Kidney glomerular epithelial cell (primary cell): ENCODE measurements around the gene NRXN3.

Experiments used
- DNase-seq: peaks from one replicate; lab custom pipeline; 2025; lab: John Stamatoyannopoulos, UW

The NRXN3 gene

GRCh38 chr14:78319887-78320635, 149.9 kb downstream of the NRXN3 start:
- DNase-seq = no peak

GRCh38 chr14:78324353-78324752, 154.2 kb downstream of the NRXN3 start:
- no peak for DNase-seq

GRCh38 chr14:78325911-78326310, 155.7 kb downstream of the NRXN3 start:
- DNase-seq = no peak

- DNase-seq = no peak
Measured at GRCh38 chr14:78327426-78328221, 157.5 kb downstream of the NRXN3 start.

GRCh38 chr14:78329371-78329770, 159.2 kb downstream of the NRXN3 start:
- DNase-seq = no peak

- DNase-seq = no peak
Measured at GRCh38 chr14:78335531-78335930, 165.4 kb downstream of the NRXN3 start.

- no peak for DNase-seq
Measured at GRCh38 chr14:78340250-78340649, 170.1 kb downstream of the NRXN3 start.

GRCh38 chr14:78341827-78342389, 171.7 kb downstream of the NRXN3 start:
- no peak for DNase-seq

- DNase-seq = no peak
Measured at GRCh38 chr14:78342879-78343278, 172.7 kb downstream of the NRXN3 start.

- DNase-seq = no peak
Measured at GRCh38 chr14:78344290-78344689, 174.1 kb downstream of the NRXN3 start.

- no peak for DNase-seq
Measured at GRCh38 chr14:78345131-78345744, 175.1 kb downstream of the NRXN3 start.

- DNase-seq = no peak
Measured at GRCh38 chr14:78346747-78347146, 176.6 kb downstream of the NRXN3 start.

GRCh38 chr14:78355109-78355508, 184.9 kb downstream of the NRXN3 start:
- no peak for DNase-seq

- DNase-seq = no peak
Measured at GRCh38 chr14:78356391-78356790, 186.2 kb downstream of the NRXN3 start.

- no peak for DNase-seq
Measured at GRCh38 chr14:78358591-78358990, 188.4 kb downstream of the NRXN3 start.

- no peak for DNase-seq
Measured at GRCh38 chr14:78359581-78359980, 189.4 kb downstream of the NRXN3 start.

GRCh38 chr14:78363008-78363407, 192.8 kb downstream of the NRXN3 start:
- DNase-seq = no peak

GRCh38 chr14:78367355-78367754, 197.2 kb downstream of the NRXN3 start:
- no peak for DNase-seq

- DNase-seq = no peak
Measured at GRCh38 chr14:78383060-78383459, 212.9 kb downstream of the NRXN3 start.

- no peak for DNase-seq
Measured at GRCh38 chr14:78398216-78398615, 228.0 kb downstream of the NRXN3 start.

GRCh38 chr14:78399316-78399889, 229.2 kb downstream of the NRXN3 start:
- peak; percentile 22 for DNase-seq

GRCh38 chr14:78401866-78402265, 231.7 kb downstream of the NRXN3 start:
- peak; percentile 71 for DNase-seq
